ENCODE data around the gene FAM174C.

The FAM174C gene

GRCh38 chr19:1255186-1256161 lies 19.9 kb upstream of the FAM174C start:
- H3K4me3 ChIP-seq (ENCODE audit: control insufficient read depth, low read depth, low read length), result no peak overlapping the region
- TF ChIP-seq CTCF (IDR thresholded peaks at IDR 0.05; ENCODE audit: control insufficient read depth, insufficient read depth, low read depth, low read length, missing control alignments), result no peak
- no peak for DNase-seq (ENCODE audit: low read depth)

GRCh38 chr19:1256646-1257474 lies 18.5 kb upstream of the FAM174C start:
- no peak for DNase-seq (ENCODE audit: low read depth)
- no peak for TF ChIP-seq CTCF (IDR thresholded peaks at IDR 0.05; ENCODE audit: control insufficient read depth, insufficient read depth, low read depth, low read length, missing control alignments)

GRCh38 chr19:1257475-1258162 lies 17.7 kb upstream of the FAM174C start:
- TF ChIP-seq CTCF (IDR thresholded peaks at IDR 0.05; ENCODE audit: control insufficient read depth, insufficient read depth, low read depth, low read length, missing control alignments), result no peak
- DNase-seq (ENCODE audit: low read depth), result no peak
- H3K4me3 ChIP-seq (ENCODE audit: control insufficient read depth, low read depth, low read length), result no peak overlapping the region

More at GRCh38 chr19:1256646-1257474, 18.5 kb upstream of the FAM174C start:
- no peak overlapping the region for H3K4me3 ChIP-seq (ENCODE audit: control insufficient read depth, low read depth, low read length)

GRCh38 chr19:1258163-1258492 lies 17.2 kb upstream of the FAM174C start:
- no peak overlapping the region for H3K4me3 ChIP-seq (ENCODE audit: control insufficient read depth, low read depth, low read length)
- TF ChIP-seq CTCF (IDR thresholded peaks at IDR 0.05; ENCODE audit: control insufficient read depth, insufficient read depth, low read depth, low read length, missing control alignments), result no peak
- no peak for DNase-seq (ENCODE audit: low read depth)

GRCh38 chr19:1258707-1259205 lies 16.6 kb upstream of the FAM174C start:
- no peak for DNase-seq (ENCODE audit: low read depth)
- no peak for TF ChIP-seq CTCF (IDR thresholded peaks at IDR 0.05; ENCODE audit: control insufficient read depth, insufficient read depth, low read depth, low read length, missing control alignments)
- no peak overlapping the region for H3K4me3 ChIP-seq (ENCODE audit: control insufficient read depth, low read depth, low read length)
